Measurements from ENCODE around the gene ATP10D. TPM values are rescaled to one million over a fixed set of nuclear protein-coding genes. Genes with fewer than 3 reads are reported as not detected.

ATP10D gene
- total RNA-seq, 6 donors from 2014 or later, result 13.7 to 27.6 (median 22.1) TPM

- peak in 1 of 2 donors; percentile 51 for DNase-seq
- Histone ChIP-seq H3K36me3 (peaks cover 0 to 36% (median 3%) of the 10 kb centered on the region in 4 donors), H3K4me1 (peaks cover 19 to 23% (median 22%) of the 10 kb centered on the region in 4 donors), H3K27me3 (no peaks in the 10 kb centered on the region), H3K9me3 (no peaks in the 10 kb centered on the region), H3K4me3 (no peak overlapping the region), H3K27ac (peak overlapping the region; percentile 28 to 77 (median 44))
- TF ChIP-seq POLR2AphosphoS5 (IDR thresholded peaks at IDR 0.05), result no peak
- TF ChIP-seq, protein P1, sequence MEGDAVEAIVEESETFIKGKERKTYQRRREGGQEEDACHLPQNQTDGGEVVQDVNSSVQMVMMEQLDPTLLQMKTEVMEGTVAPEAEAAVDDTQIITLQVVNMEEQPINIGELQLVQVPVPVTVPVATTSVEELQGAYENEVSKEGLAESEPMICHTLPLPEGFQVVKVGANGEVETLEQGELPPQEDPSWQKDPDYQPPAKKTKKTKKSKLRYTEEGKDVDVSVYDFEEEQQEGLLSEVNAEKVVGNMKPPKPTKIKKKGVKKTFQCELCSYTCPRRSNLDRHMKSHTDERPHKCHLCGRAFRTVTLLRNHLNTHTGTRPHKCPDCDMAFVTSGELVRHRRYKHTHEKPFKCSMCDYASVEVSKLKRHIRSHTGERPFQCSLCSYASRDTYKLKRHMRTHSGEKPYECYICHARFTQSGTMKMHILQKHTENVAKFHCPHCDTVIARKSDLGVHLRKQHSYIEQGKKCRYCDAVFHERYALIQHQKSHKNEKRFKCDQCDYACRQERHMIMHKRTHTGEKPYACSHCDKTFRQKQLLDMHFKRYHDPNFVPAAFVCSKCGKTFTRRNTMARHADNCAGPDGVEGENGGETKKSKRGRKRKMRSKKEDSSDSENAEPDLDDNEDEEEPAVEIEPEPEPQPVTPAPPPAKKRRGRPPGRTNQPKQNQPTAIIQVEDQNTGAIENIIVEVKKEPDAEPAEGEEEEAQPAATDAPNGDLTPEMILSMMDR (IDR thresholded peaks at IDR 0.05), result no peak
- TF ChIP-seq EP300 (IDR thresholded peaks at IDR 0.05), result no peak
- no peak for TF ChIP-seq POLR2A (IDR thresholded peaks at IDR 0.05)
- ATAC-seq (ENCODE audit: low FRiP score in 2 of 2), result peak; percentile 81 to 93
- 23 to 35% methylated on average over 2 of the region's 2 CpGs for whole genome bisulfite sequencing, 2 donors
Observed at GRCh38 chr4:47531241-47531953, 46.3 kb downstream of the ATP10D start.

GRCh38 chr4:47531954-47532321, 46.9 kb downstream of the ATP10D start:
- H3K36me3 ChIP-seq, result peaks cover 0 to 36% (median 3%) of the 10 kb centered on the region in 4 donors
- TF ChIP-seq EP300 (IDR thresholded peaks at IDR 0.05) (no peak), POLR2A (IDR thresholded peaks at IDR 0.05) (no peak), POLR2AphosphoS5 (IDR thresholded peaks at IDR 0.05) (no peak)
- TF ChIP-seq, protein P1 (IDR thresholded peaks at IDR 0.05), result no peak
- H3K4me3 ChIP-seq, result no peak overlapping the region
- ATAC-seq (ENCODE audit: low FRiP score in 2 of 2), result peak in 1 of 2 donors; percentile 57
- H3K27ac ChIP-seq, result peak overlapping the region; percentile 28 to 77 (median 44)
- DNase-seq, result no peak
- 37 to 40% methylated on average over 2 of the region's 2 CpGs for WGBS, 2 donors
- peaks cover 19 to 23% (median 22%) of the 10 kb centered on the region in 4 donors for H3K4me1 ChIP-seq
- no peaks in the 10 kb centered on the region for H3K27me3 ChIP-seq
- no peaks in the 10 kb centered on the region for H3K9me3 ChIP-seq

- Histone ChIP-seq H3K4me3 (no peak overlapping the region), H3K27ac (peak overlapping the region in 2 of 4 donors; percentile 47 to 77), H3K36me3 (peaks cover 0 to 36% (median 3%) of the 10 kb centered on the region in 4 donors), H3K9me3 (no peaks in the 10 kb centered on the region), H3K27me3 (no peaks in the 10 kb centered on the region), H3K4me1 (peaks cover 19 to 23% (median 22%) of the 10 kb centered on the region in 4 donors)
- DNase-seq, result no peak
- no peak for ATAC-seq (ENCODE audit: low FRiP score in 2 of 2)
- 72 to 93% methylated on average over 4 of the region's 4 CpGs for WGBS, 2 donors
- TF ChIP-seq, protein P1 (IDR thresholded peaks at IDR 0.05), result no peak
- TF ChIP-seq EP300 (IDR thresholded peaks at IDR 0.05), result no peak
- no peak for TF ChIP-seq POLR2A (IDR thresholded peaks at IDR 0.05)
- TF ChIP-seq POLR2AphosphoS5 (IDR thresholded peaks at IDR 0.05), result no peak
Observed at GRCh38 chr4:47532658-47533057, 47.6 kb downstream of the ATP10D start.

DNA sequence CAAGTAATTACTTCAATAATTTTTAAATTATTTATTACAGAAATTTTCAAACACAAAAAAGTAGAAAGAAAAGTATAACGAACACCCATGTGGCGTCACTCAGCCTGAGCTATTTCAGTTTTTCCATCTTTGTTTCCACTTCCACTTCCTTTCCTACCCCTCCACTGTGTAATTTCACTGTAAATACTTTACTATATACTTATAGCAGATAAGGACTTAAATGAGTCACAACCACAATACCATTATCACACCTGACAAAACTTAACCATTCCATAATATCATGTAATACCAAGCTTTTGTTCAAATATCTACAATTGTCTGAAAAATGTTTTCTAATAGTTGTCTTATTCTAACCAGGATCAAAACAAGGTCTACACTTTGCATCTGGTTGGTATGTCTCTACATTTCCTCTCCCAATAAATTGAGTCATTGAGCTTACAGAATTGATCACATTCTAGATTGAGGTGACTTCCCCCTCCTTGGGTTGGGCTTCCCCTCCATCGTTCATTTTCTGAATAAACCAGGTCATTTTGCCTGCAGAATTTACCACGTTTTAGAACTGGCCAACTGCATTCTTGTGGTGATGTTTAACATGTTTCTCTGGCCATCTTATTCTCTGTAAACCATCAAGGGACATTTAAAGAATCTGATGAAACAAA, 48.7 kb downstream of the ATP10D start:
- TF ChIP-seq POLR2A (IDR thresholded peaks at IDR 0.05) (no peak), EP300 (IDR thresholded peaks at IDR 0.05) (no peak), POLR2AphosphoS5 (IDR thresholded peaks at IDR 0.05) (no peak)
- TF ChIP-seq, protein P1 (IDR thresholded peaks at IDR 0.05), result no peak
- no peak overlapping the region for H3K4me3 ChIP-seq
- no peaks in the 10 kb centered on the region for H3K9me3 ChIP-seq
- H3K4me1 ChIP-seq, result peaks cover 19 to 23% (median 22%) of the 10 kb centered on the region in 4 donors
- 78 to 80% methylated on average over 4 of the region's 4 CpGs for WGBS, 2 donors
- DNase-seq (no peak), ATAC-seq (ENCODE audit: low FRiP score in 2 of 2) (no peak)
- H3K36me3 ChIP-seq, result peaks cover 0 to 39% (median 8%) of the 10 kb centered on the region in 4 donors
- H3K27ac ChIP-seq, result no peak overlapping the region
- no peaks in the 10 kb centered on the region for H3K27me3 ChIP-seq

Measured in upper lobe of left lung (tissue), 6 donors.